A673 (cell line): Measurements from ENCODE around the gene TAS1R1. TPM values are rescaled to one million over a fixed set of nuclear protein-coding genes. Genes with fewer than 3 reads are reported as not detected.

Experiments
- BruUV-seq: library from RNA; stranded (reverse); fragments of 400-500 nt; replicated peaks from 2 replicates; lab custom pipeline; 2021; lab: Mats Ljungman, UMichigan
- CTCF ChIA-PET: fragments of 300-600 bp; sonication (Branson Sonifier 250); formaldehyde crosslinking; loops from one replicate; lab custom pipeline; 2022; ENCODE audit warnings: antibody characterized with exemption; lab: Charles Lee
- POLR2A ChIA-PET: fragments of 300-600 bp; sonication (Branson Sonifier 250); formaldehyde crosslinking; loops from one replicate; lab custom pipeline; 2022; ENCODE audit warnings: antibody characterized with exemption; ENCODE audit not compliant: low non-redundant PET; lab: Charles Lee
- DNase-seq: peaks from one replicate; pipeline ENCODE4 v3.0.0-alpha.2; 2015; ENCODE audit warnings: low spot score
- H3K27ac ChIP-seq: fragments of 200-600 bp; sonication (generic); 2 replicates; pipeline ENCODE4 v1.5.1; 2016; ENCODE audit warnings: mixed run types, low read depth, mild to moderate bottlenecking, mixed read lengths, antibody characterized with exemption, low read length; ENCODE audit not compliant: poor library complexity, severe bottlenecking
- H3K27me3 ChIP-seq: fragments of 200-600 bp; sonication (generic); replicated peaks from 2 replicates; pipeline ENCODE4 v1.6.1; 2017; ENCODE audit warnings: mixed run types, low read depth, mild to moderate bottlenecking, mixed read lengths, antibody characterized with exemption, low read length; ENCODE audit not compliant: insufficient read depth, poor library complexity
- H3K36me3 ChIP-seq: fragments of 200-600 bp; sonication (generic); 2 replicates; pipeline ENCODE4 v1.6.1; 2016; ENCODE audit warnings: mixed run types, mild to moderate bottlenecking, mixed read lengths, antibody characterized with exemption, low read length; ENCODE audit not compliant: insufficient read depth, poor library complexity, severe bottlenecking
- H3K4me1 ChIP-seq: fragments of 200-600 bp; sonication (generic); 2 replicates; pipeline ENCODE4 v1.6.1; 2017; ENCODE audit warnings: mixed run types, mild to moderate bottlenecking, mixed read lengths, antibody characterized with exemption, low read length; ENCODE audit not compliant: insufficient read depth, poor library complexity, severe bottlenecking
- H3K4me3 ChIP-seq: fragments of 200-600 bp; sonication (generic); 2 replicates; pipeline ENCODE4 v1.5.1; 2016; ENCODE audit warnings: low read depth, mixed run types, mild to moderate bottlenecking, mixed read lengths, low read length; ENCODE audit not compliant: poor library complexity, severe bottlenecking
- H3K9me3 ChIP-seq: fragments of 200-600 bp; sonication (generic); 2 replicates; pipeline ENCODE4 v1.6.1; 2016; ENCODE audit warnings: mixed run types, low read depth, mild to moderate bottlenecking, mixed read lengths, antibody characterized with exemption, low read length; ENCODE audit not compliant: poor library complexity, severe bottlenecking
- CTCF ChIP-seq: fragments of 300-800, 200-600 bp; sonication (generic); conservative IDR thresholded peaks from 2 replicates; pipeline ENCODE4 v1.5.1; 2017; ENCODE audit warnings: low read depth, mild to moderate bottlenecking, antibody characterized with exemption, low read length, moderate library complexity, mixed read lengths
- EZH2 ChIP-seq: fragments of 200-600 bp; sonication (generic); IDR thresholded peaks from 2 replicates; pipeline ENCODE4 v1.6.1; 2017; ENCODE audit warnings: borderline replicate concordance, low read depth, mild to moderate bottlenecking, mixed read lengths, antibody characterized with exemption, low read length; ENCODE audit not compliant: poor library complexity, severe bottlenecking
- intact Hi-C: fragments of 100-400 bp; cut with micrococcal nuclease; formaldehyde crosslinking; loops from one replicate; pipeline ENCODE4 v1.10.0; 2022; ENCODE audit not compliant: unreplicated experiment
- total RNA-seq: library from RNA; stranded (reverse); gene quantifications from 2 replicates; pipeline ENCODE4 v1.2.3, GENCODE V29; 2021

TAS1R1 gene
- total RNA-seq, 1 experiment from 2014 or later, result not detected

DNA sequence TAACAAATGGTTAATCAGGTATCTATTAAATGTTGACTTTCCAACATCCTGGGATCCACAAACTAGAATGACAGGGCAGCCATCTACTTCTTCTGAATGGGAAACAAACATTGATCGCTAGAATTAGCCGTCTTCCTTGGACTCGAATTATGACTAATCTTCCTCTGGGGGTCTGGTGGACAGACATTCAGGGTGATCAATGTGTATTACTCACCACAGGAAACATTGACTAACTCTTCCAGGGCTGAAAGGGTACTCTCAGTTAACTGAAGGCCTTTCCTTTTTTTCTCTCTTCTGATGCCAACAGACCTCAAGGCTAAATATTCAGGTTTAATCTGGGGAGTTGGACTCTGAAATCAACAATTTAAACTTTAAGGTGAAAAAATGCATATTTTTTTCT, 10.3 kb upstream of the TAS1R1 start:
- no TSS peak for BruUV-seq

GRCh38 chr1:6545276-6546112, 9.6 kb upstream of the TAS1R1 start:
- no peak for DNase-seq
- Histone ChIP-seq H3K4me1 (no peaks in the 10 kb centered on the region), H3K27me3 (no peaks in the 10 kb centered on the region), H3K27ac (no peak overlapping the region), H3K36me3 (peaks cover 66% of the 10 kb centered on the region), H3K9me3 (no peaks in the 10 kb centered on the region), H3K4me3 (no peak overlapping the region)
- ChIA-PET CTCF (no interaction called here), POLR2A (no interaction called here)
- TF ChIP-seq EZH2 (no peak), CTCF (no peak)
- no TSS peak for BruUV-seq
- intact Hi-C loops, result no loop called here

More for the DNA sequence above, 10.3 kb upstream of the TAS1R1 start:
- DNase-seq, result no peak
- no peaks in the 10 kb centered on the region for H3K4me1 ChIP-seq
- no peaks in the 10 kb centered on the region for H3K9me3 ChIP-seq
- H3K4me3 ChIP-seq, result no peak overlapping the region
- CTCF ChIA-PET, result no interaction called here
- H3K27me3 ChIP-seq, result no peaks in the 10 kb centered on the region
- TF ChIP-seq EZH2 (no peak), CTCF (no peak)
- intact Hi-C loops, result no loop called here
- H3K27ac ChIP-seq, result no peak overlapping the region
- peaks cover 61% of the 10 kb centered on the region for H3K36me3 ChIP-seq
- POLR2A ChIA-PET, result no interaction called here

- no peak overlapping the region for H3K27ac ChIP-seq
- H3K36me3 ChIP-seq, result peaks cover 68% of the 10 kb centered on the region
- no peak for DNase-seq
- H3K4me3 ChIP-seq, result no peak overlapping the region
- no peaks in the 10 kb centered on the region for H3K9me3 ChIP-seq
- intact Hi-C loops, result no loop called here
- ChIA-PET POLR2A (no interaction called here), CTCF (no interaction called here)
- TF ChIP-seq EZH2 (no peak), CTCF (no peak)
- H3K27me3 ChIP-seq, result no peaks in the 10 kb centered on the region
- BruUV-seq, result no TSS peak
- no peaks in the 10 kb centered on the region for H3K4me1 ChIP-seq
Measured at GRCh38 chr1:6546326-6546725, 8.8 kb upstream of the TAS1R1 start.
